GM23338 (cell line): ENCODE results near the gene GREB1L. TPM values are rescaled to one million over a fixed set of nuclear protein-coding genes. Genes with fewer than 3 reads are reported as not detected.

ENCODE experiments used
- ATAC-seq: fragments of 200-7000 bp; cut with Tn5 transposase; 3 replicates; pipeline ENCODE4 v1.9.1; 2020
- DNase-seq: peaks from one replicate; pipeline ENCODE4 v3.0.0-alpha.2; 2015; ENCODE audit warnings: low spot score
- H2AFZ ChIP-seq: fragments of 200-600 bp; sonication (generic); 2 replicates; pipeline ENCODE4 v1.8.0; 2016; ENCODE audit warnings: antibody characterized with exemption, mild to moderate bottlenecking, moderate library complexity
- H3F3A ChIP-seq: fragments of 200-600 bp; sonication (generic); replicated peaks from 2 replicates; pipeline ENCODE4 v1.8.0; 2017; ENCODE audit warnings: antibody characterized with exemption, mixed run types, low read depth
- H3K27ac ChIP-seq: fragments of 200-600 bp; sonication (generic); 2 replicates; pipeline ENCODE4 v1.6.1; 2016; ENCODE audit warnings: low read depth
- H3K27me3 ChIP-seq: fragments of 200-600 bp; sonication (generic); 2 replicates; pipeline ENCODE4 v1.8.0; 2016; ENCODE audit warnings: mild to moderate bottlenecking, mixed run types, moderate library complexity; ENCODE audit not compliant: insufficient read depth
- H3K36me3 ChIP-seq: fragments of 200-600 bp; sonication (generic); 2 replicates; pipeline ENCODE4 v1.8.0; 2016; ENCODE audit warnings: mild to moderate bottlenecking; ENCODE audit not compliant: insufficient read depth
- H3K4me1 ChIP-seq: fragments of 200-600 bp; sonication (generic); 2 replicates; pipeline ENCODE4 v1.8.0; 2016; ENCODE audit warnings: mild to moderate bottlenecking, moderate library complexity; ENCODE audit not compliant: insufficient read depth
- H3K4me2 ChIP-seq: fragments of 200-600 bp; sonication (generic); 2 replicates; pipeline ENCODE4 v1.7.1; 2017; ENCODE audit warnings: mixed run types
- H3K4me3 ChIP-seq: fragments of 200-600 bp; sonication (generic); 2 replicates; pipeline ENCODE4 v1.6.1; 2016; ENCODE audit warnings: mixed run types
- H3K79me2 ChIP-seq: fragments of 200-600 bp; sonication (generic); replicated peaks from 2 replicates; pipeline ENCODE4 v1.8.0; 2017; ENCODE audit warnings: mild to moderate bottlenecking; ENCODE audit not compliant: insufficient read depth
- H3K9me2 ChIP-seq: fragments of 200-600 bp; sonication (generic); 2 replicates; pipeline ENCODE4 v1.8.0; 2017; ENCODE audit not compliant: insufficient read depth
- H4K20me1 ChIP-seq: fragments of 200-600 bp; sonication (generic); replicated peaks from 2 replicates; pipeline ENCODE4 v1.8.0; 2017; ENCODE audit warnings: mild to moderate bottlenecking; ENCODE audit not compliant: insufficient read depth
- H3K27ac Mint-ChIP-seq: 2 replicates; pipeline ENCODE4 v1.8.0; 2020; ENCODE audit warnings: inconsistent platforms, mild to moderate bottlenecking, moderate library complexity, mixed read lengths
- H3K27me3 Mint-ChIP-seq: 3 replicates; pipeline ENCODE4 v1.8.0; 2022; ENCODE audit warnings: low read depth, mild to moderate bottlenecking, moderate library complexity, mixed read lengths, inconsistent platforms; ENCODE audit not compliant: insufficient read depth, poor library complexity
- H3K36me3 Mint-ChIP-seq: 3 replicates; pipeline ENCODE4 v1.8.0; 2021; ENCODE audit warnings: low read depth, mild to moderate bottlenecking, inconsistent platforms, moderate library complexity, mixed read lengths
- H3K4me1 Mint-ChIP-seq: 3 replicates; pipeline ENCODE4 v1.8.0; 2020; ENCODE audit warnings: mild to moderate bottlenecking, inconsistent platforms, mixed read lengths
- H3K4me3 Mint-ChIP-seq: 3 replicates; pipeline ENCODE4 v1.8.0; 2021; ENCODE audit warnings: moderate library complexity, mild to moderate bottlenecking, inconsistent platforms, mixed read lengths
- H3K9me3 Mint-ChIP-seq: 3 replicates; pipeline ENCODE4 v1.8.0; 2020; ENCODE audit warnings: moderate library complexity, mild to moderate bottlenecking, inconsistent platforms, mixed read lengths
- CREB1 ChIP-seq: fragments of 250-450 bp; sonication (Bioruptor Pico); IDR thresholded peaks from 2 replicates; pipeline ENCODE4 v1.5.0; 2020; ENCODE audit warnings: low read depth, mild to moderate bottlenecking, moderate library complexity
- CTCF ChIP-seq, 2 experiments: fragments of 200-600 bp in 1 of 2; sonication (generic) in 1 of 2; conservative IDR thresholded peaks; 2 replicates each; pipeline versions ENCODE4 v1.5.1 to v1.6.1; 2016 to 2017; ENCODE audit warnings: antibody characterized with exemption in 2 of 2, low read depth in 2 of 2, mild to moderate bottlenecking in 2 of 2, moderate library complexity in 1 of 2
- ETS1 ChIP-seq: IDR thresholded peaks from 2 replicates; pipeline ENCODE4 v1.6.1; 2016; ENCODE audit warnings: antibody characterized with exemption
- EZH2 ChIP-seq: fragments of 200-600 bp; sonication (generic); IDR thresholded peaks from one replicate; pipeline ENCODE4 v1.8.0; 2017; ENCODE audit warnings: antibody characterized with exemption, mild to moderate bottlenecking, low read depth; ENCODE audit not compliant: unreplicated experiment
- EZH2phosphoT487 ChIP-seq: fragments of 200-600 bp; sonication (generic); IDR thresholded peaks from one replicate; pipeline ENCODE4 v1.8.1; 2018; ENCODE audit warnings: antibody characterized with exemption; ENCODE audit not compliant: unreplicated experiment
- JUNB ChIP-seq: IDR thresholded peaks from one replicate; pipeline ENCODE4 v1.6.1; 2016; ENCODE audit warnings: antibody characterized with exemption; ENCODE audit not compliant: unreplicated experiment
- NANOG ChIP-seq: IDR thresholded peaks from 2 replicates; pipeline ENCODE4 v1.6.1; 2016; ENCODE audit warnings: antibody characterized with exemption, borderline replicate concordance
- POLR2AphosphoS5 ChIP-seq: IDR thresholded peaks from 2 replicates; pipeline ENCODE4 v1.6.1; 2016; ENCODE audit warnings: antibody characterized with exemption, low read depth
- STAT1 ChIP-seq: IDR thresholded peaks from one replicate; pipeline ENCODE4 v1.6.1; 2016; ENCODE audit warnings: antibody characterized with exemption; ENCODE audit not compliant: unreplicated experiment
- ZNF114 ChIP-seq: fragments of 250-450 bp; sonication (Bioruptor Pico); IDR thresholded peaks from 2 replicates; pipeline ENCODE4 v1.5.0; 2020; ENCODE audit warnings: mild to moderate bottlenecking, moderate library complexity
- ZNF331 ChIP-seq: fragments of 250-450 bp; sonication (Bioruptor Pico); IDR thresholded peaks from 2 replicates; pipeline ENCODE4 v1.5.0; 2020; ENCODE audit warnings: low read depth, mild to moderate bottlenecking, moderate library complexity
- ZNF462 ChIP-seq: fragments of 250-450 bp; sonication (Bioruptor Pico); IDR thresholded peaks from 2 replicates; pipeline ENCODE4 v1.5.0; 2020; ENCODE audit warnings: mild to moderate bottlenecking, moderate library complexity
- polyA plus RNA-seq: library from polyadenylated mRNA; unstranded; fragments of >200 nt; fragmentation: Nextera tagmentation; extraction: Ambion mirVana; gene quantifications from 2 replicates; pipeline ENCODE4 v1.2.1, GENCODE V29; 2016
- total RNA-seq: library from RNA; depleted of rRNA; stranded (reverse); fragments of >200 nt; shearing (Covaris generic); gene quantifications from 2 replicates; pipeline ENCODE4 v1.2.3, GENCODE V29; 2014
- TF ChIP-seq, protein P1 (sequence below): IDR thresholded peaks from one replicate; pipeline ENCODE4 v1.6.1; 2018; ENCODE audit warnings: antibody characterized with exemption; ENCODE audit not compliant: unreplicated experiment

The GREB1L gene
- total and polyA plus RNA-seq, 2 experiments from 2014 or later = 0.03 to 0.29 TPM

GRCh38 chr18:21327101-21327500, 85.1 kb downstream of the GREB1L start:
- Histone ChIP-seq H3K4me2 (no peak overlapping the region), H3K4me1 (peaks cover 21% of the 10 kb centered on the region), H3K9me2 (no peaks in the 10 kb centered on the region), H3K4me3 (no peak overlapping the region), H3K27ac (no peak overlapping the region), H3K79me2 (no peaks in the 10 kb centered on the region), H3F3A (no peaks in the 10 kb centered on the region), H3K36me3 (no peaks in the 10 kb centered on the region), H2AFZ (no peak overlapping the region), H3K27me3 (no peaks in the 10 kb centered on the region), H4K20me1 (no peaks in the 10 kb centered on the region)
- ATAC-seq = peak; percentile 73
- DNase-seq = peak; percentile 67
- Mint-ChIP-seq H3K9me3 (no peaks in the 10 kb centered on the region), H3K4me3 (no peak overlapping the region; the same call in 2 of the 3 replicates), H3K4me1 (peaks cover 31% of the 10 kb centered on the region), H3K27me3 (no peaks in the 10 kb centered on the region), H3K27ac (no peak overlapping the region), H3K36me3 (no peaks in the 10 kb centered on the region)
- TF ChIP-seq EZH2 (no peak), STAT1 (no peak), ZNF114 (CRISPR knock-in tag) (no peak), JUNB (no peak), CREB1 (CRISPR knock-in tag) (no peak), POLR2AphosphoS5 (no peak), ZNF331 (CRISPR knock-in tag) (no peak), NANOG (no peak), ETS1 (no peak), ZNF462 (no peak), CTCF (conservative IDR thresholded peaks at IDR 0.05; ENCODE audit: low read depth in 2 of 2) (no peak), EZH2phosphoT487 (no peak)
- TF ChIP-seq, protein P1, sequence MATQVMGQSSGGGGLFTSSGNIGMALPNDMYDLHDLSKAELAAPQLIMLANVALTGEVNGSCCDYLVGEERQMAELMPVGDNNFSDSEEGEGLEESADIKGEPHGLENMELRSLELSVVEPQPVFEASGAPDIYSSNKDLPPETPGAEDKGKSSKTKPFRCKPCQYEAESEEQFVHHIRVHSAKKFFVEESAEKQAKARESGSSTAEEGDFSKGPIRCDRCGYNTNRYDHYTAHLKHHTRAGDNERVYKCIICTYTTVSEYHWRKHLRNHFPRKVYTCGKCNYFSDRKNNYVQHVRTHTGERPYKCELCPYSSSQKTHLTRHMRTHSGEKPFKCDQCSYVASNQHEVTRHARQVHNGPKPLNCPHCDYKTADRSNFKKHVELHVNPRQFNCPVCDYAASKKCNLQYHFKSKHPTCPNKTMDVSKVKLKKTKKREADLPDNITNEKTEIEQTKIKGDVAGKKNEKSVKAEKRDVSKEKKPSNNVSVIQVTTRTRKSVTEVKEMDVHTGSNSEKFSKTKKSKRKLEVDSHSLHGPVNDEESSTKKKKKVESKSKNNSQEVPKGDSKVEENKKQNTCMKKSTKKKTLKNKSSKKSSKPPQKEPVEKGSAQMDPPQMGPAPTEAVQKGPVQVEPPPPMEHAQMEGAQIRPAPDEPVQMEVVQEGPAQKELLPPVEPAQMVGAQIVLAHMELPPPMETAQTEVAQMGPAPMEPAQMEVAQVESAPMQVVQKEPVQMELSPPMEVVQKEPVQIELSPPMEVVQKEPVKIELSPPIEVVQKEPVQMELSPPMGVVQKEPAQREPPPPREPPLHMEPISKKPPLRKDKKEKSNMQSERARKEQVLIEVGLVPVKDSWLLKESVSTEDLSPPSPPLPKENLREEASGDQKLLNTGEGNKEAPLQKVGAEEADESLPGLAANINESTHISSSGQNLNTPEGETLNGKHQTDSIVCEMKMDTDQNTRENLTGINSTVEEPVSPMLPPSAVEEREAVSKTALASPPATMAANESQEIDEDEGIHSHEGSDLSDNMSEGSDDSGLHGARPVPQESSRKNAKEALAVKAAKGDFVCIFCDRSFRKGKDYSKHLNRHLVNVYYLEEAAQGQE = no peak
